Glutamatergic neuron (in vitro differentiated cells): ENCODE results near the gene CLOCK. TPM values are rescaled to one million over a fixed set of nuclear protein-coding genes. Genes with fewer than 3 reads are reported as not detected.

Experiments
- DNase-seq: peaks from one replicate; pipeline ENCODE4 v3.0.0; 2022
- H3K27ac Mint-ChIP-seq: one replicate; pipeline ENCODE4 v1.8.0; 2020; ENCODE audit warnings: mild to moderate bottlenecking, mixed read lengths, inconsistent platforms; ENCODE audit not compliant: unreplicated experiment
- H3K27me3 Mint-ChIP-seq: one replicate; pipeline ENCODE4 v1.8.0; 2020; ENCODE audit warnings: mild to moderate bottlenecking, moderate library complexity, mixed read lengths, inconsistent platforms; ENCODE audit not compliant: unreplicated experiment
- H3K36me3 Mint-ChIP-seq: one replicate; pipeline ENCODE4 v1.8.0; 2020; ENCODE audit warnings: mild to moderate bottlenecking, mixed read lengths, inconsistent platforms; ENCODE audit not compliant: unreplicated experiment
- H3K4me1 Mint-ChIP-seq: one replicate; pipeline ENCODE4 v1.8.0; 2020; ENCODE audit warnings: mild to moderate bottlenecking, low read depth, mixed read lengths, inconsistent platforms; ENCODE audit not compliant: unreplicated experiment
- H3K4me3 Mint-ChIP-seq: one replicate; pipeline ENCODE4 v1.8.0; 2020; ENCODE audit warnings: mild to moderate bottlenecking, mixed read lengths, inconsistent platforms; ENCODE audit not compliant: unreplicated experiment
- H3K9me3 Mint-ChIP-seq: one replicate; pipeline ENCODE4 v1.8.0; 2020; ENCODE audit warnings: mild to moderate bottlenecking, moderate library complexity, mixed read lengths, inconsistent platforms; ENCODE audit not compliant: unreplicated experiment
- CTCF ChIP-seq: fragments of 200-600 bp; sonication (generic); IDR thresholded peaks from one replicate; pipeline ENCODE4 v1.5.0; 2021; ENCODE audit not compliant: partially characterized antibody, unreplicated experiment
- total RNA-seq: library from RNA; stranded (reverse); fragmentation: NEBNext Ultra II Directional; extraction: Animal tissue kit (Norgen Biotek cat#: 25700); gene quantifications from one replicate; pipeline ENCODE4 v1.2.1, GENCODE V29; 2021; ENCODE audit not compliant: unreplicated experiment

Gene CLOCK
- total RNA-seq, 1 donor from 2014 or later: 7.6 TPM

GRCh38 chr4:55507612-55508011 is 39.1 kb downstream of the CLOCK start:
- H3K27ac Mint-ChIP-seq: no peak overlapping the region
- DNase-seq: no peak
- no peak overlapping the region for H3K4me3 Mint-ChIP-seq
- TF ChIP-seq CTCF: no peak
- H3K27me3 Mint-ChIP-seq: no peaks in the 10 kb centered on the region
- H3K9me3 Mint-ChIP-seq: no peaks in the 10 kb centered on the region
- no peaks in the 10 kb centered on the region for H3K36me3 Mint-ChIP-seq
- H3K4me1 Mint-ChIP-seq: no peaks in the 10 kb centered on the region

GRCh38 chr4:55503169-55503568 is 43.5 kb downstream of the CLOCK start:
- no peak overlapping the region for H3K27ac Mint-ChIP-seq
- H3K4me3 Mint-ChIP-seq: no peak overlapping the region
- no peaks in the 10 kb centered on the region for H3K36me3 Mint-ChIP-seq
- peaks cover 2% of the 10 kb centered on the region for H3K27me3 Mint-ChIP-seq
- no peaks in the 10 kb centered on the region for H3K9me3 Mint-ChIP-seq
- no peak for TF ChIP-seq CTCF
- DNase-seq: no peak
- no peaks in the 10 kb centered on the region for H3K4me1 Mint-ChIP-seq

GRCh38 chr4:55500072-55500471 is 46.6 kb downstream of the CLOCK start:
- Mint-ChIP-seq H3K4me1 (no peaks in the 10 kb centered on the region), H3K9me3 (peaks cover 2% of the 10 kb centered on the region), H3K27ac (no peak overlapping the region), H3K36me3 (no peaks in the 10 kb centered on the region), H3K27me3 (peaks cover 2% of the 10 kb centered on the region), H3K4me3 (no peak overlapping the region)
- TF ChIP-seq CTCF: no peak
- no peak for DNase-seq

GRCh38 chr4:55499495-55499894 is 47.2 kb downstream of the CLOCK start:
- Mint-ChIP-seq H3K36me3 (no peaks in the 10 kb centered on the region), H3K4me3 (no peak overlapping the region), H3K4me1 (no peaks in the 10 kb centered on the region), H3K9me3 (peaks cover 2% of the 10 kb centered on the region), H3K27ac (peak overlapping the region; percentile 33), H3K27me3 (peaks cover 2% of the 10 kb centered on the region)
- no peak for DNase-seq
- no peak for TF ChIP-seq CTCF

- no peak for TF ChIP-seq CTCF
- no peak overlapping the region for H3K4me3 Mint-ChIP-seq
- peaks cover 2% of the 10 kb centered on the region for H3K27me3 Mint-ChIP-seq
- H3K9me3 Mint-ChIP-seq: peaks cover 2% of the 10 kb centered on the region
- H3K27ac Mint-ChIP-seq: no peak overlapping the region
- H3K36me3 Mint-ChIP-seq: no peaks in the 10 kb centered on the region
- DNase-seq: no peak
- H3K4me1 Mint-ChIP-seq: no peaks in the 10 kb centered on the region
Observed at GRCh38 chr4:55498051-55498450, 48.7 kb downstream of the CLOCK start.
